H1 (cell line): ENCODE data around the gene CD4. TPM values are rescaled to one million over a fixed set of nuclear protein-coding genes. Genes with fewer than 3 reads are reported as not detected.

Experiments used
- EP300 ChIP-seq, 2 experiments: IDR thresholded peaks; 1 replicate in 1 of 2; 2 replicates in 1 of 2; pipeline ENCODE4 v1.6.1; 2011 to 2012; ENCODE audit warnings: low read depth in 2 of 2, low read length in 2 of 2, mild to moderate bottlenecking in 2 of 2, borderline replicate concordance in 1 of 2, inconsistent platforms in 1 of 2, moderate library complexity in 1 of 2
- KDM4A ChIP-seq: IDR thresholded peaks from one replicate; pipeline ENCODE4 v1.7.1; 2012; ENCODE audit warnings: low read depth, mild to moderate bottlenecking, moderate library complexity, low read length, inconsistent platforms; ENCODE audit not compliant: severe bottlenecking
- PHF8 ChIP-seq: fragments of 200-600 bp; sonication (generic); conservative IDR thresholded peaks from 2 replicates; pipeline ENCODE4 v1.7.1; 2012; ENCODE audit warnings: low read depth, mild to moderate bottlenecking, inconsistent platforms, low read length, moderate library complexity
- RXRA ChIP-seq: IDR thresholded peaks from 2 replicates; pipeline ENCODE4 v1.6.1; 2011; ENCODE audit warnings: low read depth, mild to moderate bottlenecking, low read length, moderate library complexity; ENCODE audit not compliant: insufficient read depth
- SIN3A ChIP-seq, 2 experiments: IDR thresholded peaks in 1 of 2; conservative IDR thresholded peaks in 1 of 2; 2 replicates each; pipeline ENCODE4 v1.6.1; 2011 to 2012; ENCODE audit warnings: low read length in 2 of 2, improper control_type of control experiment in 1 of 2, low read depth in 1 of 2, mild to moderate bottlenecking in 1 of 2
- SUZ12 ChIP-seq: fragments of 200-600 bp; sonication (generic); IDR thresholded peaks from 2 replicates; pipeline ENCODE4 v1.6.1; 2012; ENCODE audit warnings: mild to moderate bottlenecking, inconsistent platforms, low read length, moderate library complexity, mixed read lengths
- polyA plus RNA-seq, 7 experiments: library from polyadenylated mRNA; depleted of rRNA in 3 of 7; stranded (reverse) in 5 of 7; unstranded in 2 of 7; fragments of >200 nt in 5 of 7; fragments of 200-250 nt in 2 of 7; gene quantifications; 1 replicate in 5 of 7; 2 replicates in 1 of 7; 4 replicates in 1 of 7; pipeline versions ENCODE4 v1.2.1 to v1.2.3, GENCODE V29; 2011 to 2013; ENCODE audit warnings: missing spikeins in 2 of 7, mixed read lengths in 2 of 7
- total RNA-seq: library from RNA; stranded (reverse); fragmentation: NEBNext Ultra II Directional; extraction: Animal tissue kit (Norgen Biotek cat#: 25700); gene quantifications from 2 replicates; pipeline ENCODE4 v1.2.1, GENCODE V29; 2021

Gene CD4
- total and polyA plus RNA-seq, 2 of the 8 experiments (the other 6 are each of a cell fraction or from before 2014, with no cell fraction given): 3.4 to 5.1 TPM

DNA sequence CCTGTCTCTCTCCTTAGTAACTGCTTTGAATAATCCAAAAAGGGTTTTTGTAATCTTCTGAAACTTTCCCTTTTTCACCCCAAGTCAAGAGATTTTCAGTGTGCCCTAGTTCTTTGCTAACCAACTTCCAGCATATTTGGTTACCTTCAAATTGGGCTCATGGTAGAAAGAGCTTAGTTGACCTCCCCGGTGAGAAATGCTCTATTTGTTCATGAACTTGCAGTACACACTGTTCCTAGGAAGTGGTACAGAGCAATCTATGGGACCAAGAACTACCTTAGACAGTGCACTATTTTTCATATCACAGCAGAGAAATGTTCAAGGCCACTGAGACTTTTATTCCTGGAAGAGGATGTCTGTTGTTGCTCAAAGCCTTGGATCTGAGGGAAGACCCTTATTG is 64.3 kb downstream of the CD4 start (continued):
- TF ChIP-seq KDM4A: no peak
- no peak for TF ChIP-seq RXRA
- no peak for TF ChIP-seq SUZ12
- no peak for TF ChIP-seq SIN3A (conservative IDR thresholded peaks at IDR 0.05 in 1 of 2, IDR thresholded peaks at IDR 0.05 in 1 of 2; ENCODE audit: low read depth in 1 of 2, low read length in 2 of 2)
- no peak for TF ChIP-seq EP300 (IDR thresholded peaks at IDR 0.05; ENCODE audit: borderline replicate concordance in 1 of 2, low read depth in 2 of 2, low read length in 2 of 2)
- no peak for TF ChIP-seq PHF8
